Measurements from ENCODE around the gene CCDC138. TPM values are rescaled to one million over a fixed set of nuclear protein-coding genes. Genes with fewer than 3 reads are reported as not detected.

Gene CCDC138
- total RNA-seq, 1 experiment from 2014 or later, result 10.6 TPM

GRCh38 chr2:108825736-108826135, 39.2 kb downstream of the CCDC138 start:
- POLR2A ChIA-PET (ENCODE audit: unreplicated experiment), result no interaction called here
- Histone ChIP-seq H4K20me1 (ENCODE audit: low read length) (no peaks in the 10 kb centered on the region), H3K27me3 (ENCODE audit: low read length) (no peaks in the 10 kb centered on the region), H3K36me3 (ENCODE audit: low read depth, low read length) (peaks cover 9% of the 10 kb centered on the region), H3K9ac (ENCODE audit: low read length) (no peak overlapping the region), H3K9me2 (replicated peaks; ENCODE audit: low read length) (no peaks in the 10 kb centered on the region), H3K4me3 (ENCODE audit: low read length) (no peak overlapping the region), H3F3A (ENCODE audit: low read length, unreplicated experiment) (no peaks in the 10 kb centered on the region), H3K9me3 (ENCODE audit: low read length) (no peaks in the 10 kb centered on the region), H3K79me2 (ENCODE audit: low read length) (no peaks in the 10 kb centered on the region), H3K27ac (ENCODE audit: low read length) (no peak overlapping the region), H3K4me1 (ENCODE audit: insufficient read depth, low read length) (no peaks in the 10 kb centered on the region), H3K4me2 (ENCODE audit: low read length) (no peak overlapping the region), H2AFZ (ENCODE audit: low read length) (no peak overlapping the region)
- DNase-seq (no peak), ATAC-seq (no peak)
- intact Hi-C loops (cut with micrococcal nuclease), result no loop called here
- CTCF ChIA-PET, result no interaction called here
- no TSS peak for BruUV-seq (replicated peaks)
- TF ChIP-seq EZH2phosphoT487 (IDR thresholded peaks at IDR 0.05; ENCODE audit: borderline replicate concordance, low read length) (no peak), CTCF (conservative IDR thresholded peaks at IDR 0.05; ENCODE audit: low read depth, low read length) (no peak), EZH2 (IDR thresholded peaks at IDR 0.05; ENCODE audit: low read length, unreplicated experiment) (no peak)

DNA sequence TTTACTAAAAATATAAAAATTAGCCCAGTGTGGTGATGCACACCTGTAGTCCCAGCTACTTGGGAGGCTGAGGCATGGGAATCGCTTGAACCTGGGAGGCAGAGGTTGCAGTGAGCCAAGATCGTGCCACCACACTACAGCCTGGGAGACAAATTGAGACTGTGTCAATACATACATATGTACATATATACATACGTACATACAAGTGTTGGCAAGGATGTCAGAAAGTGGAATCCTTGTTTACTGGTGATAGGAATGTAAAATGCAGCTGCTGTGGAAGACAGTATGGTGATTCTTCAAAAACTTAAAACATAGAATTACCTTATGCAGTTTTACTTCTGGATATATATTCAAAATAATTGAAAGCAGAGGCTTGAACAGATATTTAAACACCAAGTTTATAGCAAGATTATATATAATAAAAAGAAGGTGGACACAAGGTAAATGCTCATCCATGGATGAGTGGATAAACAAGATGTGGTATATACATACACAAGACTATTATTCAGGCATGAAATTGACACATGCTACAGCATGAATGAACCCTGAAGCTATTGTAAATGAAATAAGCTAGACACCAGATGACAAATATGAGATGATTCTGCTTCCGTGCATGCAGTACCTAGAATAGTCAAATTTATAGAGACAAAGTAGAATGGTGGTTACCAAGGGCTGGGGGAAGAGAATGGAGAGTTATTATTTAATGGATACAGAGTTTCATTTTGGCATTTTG, 43.2 kb downstream of the CCDC138 start:
- no peaks in the 10 kb centered on the region for H4K20me1 ChIP-seq (ENCODE audit: low read length)
- no peak for TF ChIP-seq EZH2phosphoT487 (IDR thresholded peaks at IDR 0.05; ENCODE audit: borderline replicate concordance, low read length)
- no peak for TF ChIP-seq CTCF (conservative IDR thresholded peaks at IDR 0.05; ENCODE audit: low read depth, low read length)
- TF ChIP-seq EZH2 (IDR thresholded peaks at IDR 0.05; ENCODE audit: low read length, unreplicated experiment), result no peak
- ATAC-seq (no peak), DNase-seq (no peak)
- no peak overlapping the region for H2AFZ ChIP-seq (ENCODE audit: low read length)
- no peaks in the 10 kb centered on the region for H3K9me2 ChIP-seq (replicated peaks; ENCODE audit: low read length)
- POLR2A ChIA-PET (ENCODE audit: unreplicated experiment), result no interaction called here
- H3K9ac ChIP-seq (ENCODE audit: low read length), result no peak overlapping the region
- peaks cover 8% of the 10 kb centered on the region for H3K36me3 ChIP-seq (ENCODE audit: low read depth, low read length)
- H3K79me2 ChIP-seq (ENCODE audit: low read length), result no peaks in the 10 kb centered on the region
- no peak overlapping the region for H3K4me3 ChIP-seq (ENCODE audit: low read length)
- no peaks in the 10 kb centered on the region for H3F3A ChIP-seq (ENCODE audit: low read length, unreplicated experiment)
- no peak overlapping the region for H3K4me2 ChIP-seq (ENCODE audit: low read length)
- no peaks in the 10 kb centered on the region for H3K27me3 ChIP-seq (ENCODE audit: low read length)
- no TSS peak for BruUV-seq (replicated peaks)
- H3K4me1 ChIP-seq (ENCODE audit: insufficient read depth, low read length), result 0 out of 2 replicates have a peak, but pooled peaks cover 5% of the 10 kb centered on the region
- H3K27ac ChIP-seq (ENCODE audit: low read length), result no peak overlapping the region
- intact Hi-C loops (cut with micrococcal nuclease), result no loop called here
- CTCF ChIA-PET, result no interaction called here
- 0 out of 2 replicates have a peak, but pooled peaks cover 3% of the 10 kb centered on the region for H3K9me3 ChIP-seq (ENCODE audit: low read length)

- intact Hi-C loops (cut with micrococcal nuclease), result no loop called here
- peak; percentile 41 for DNase-seq
- no peaks in the 10 kb centered on the region for H3K79me2 ChIP-seq (ENCODE audit: low read length)
- TF ChIP-seq CTCF (conservative IDR thresholded peaks at IDR 0.05; ENCODE audit: low read depth, low read length), result no peak
- no peak for TF ChIP-seq EZH2phosphoT487 (IDR thresholded peaks at IDR 0.05; ENCODE audit: borderline replicate concordance, low read length)
- no peak for TF ChIP-seq EZH2 (IDR thresholded peaks at IDR 0.05; ENCODE audit: low read length, unreplicated experiment)
- no peak overlapping the region for H3K4me2 ChIP-seq (ENCODE audit: low read length)
- no peak overlapping the region for H3K9ac ChIP-seq (ENCODE audit: low read length)
- no peak overlapping the region for H3K4me3 ChIP-seq (ENCODE audit: low read length)
- ChIA-PET CTCF (no interaction called here), POLR2A (ENCODE audit: unreplicated experiment) (no interaction called here)
- H3K9me3 ChIP-seq (ENCODE audit: low read length), result 0 out of 2 replicates have a peak, but pooled peaks cover 3% of the 10 kb centered on the region
- ATAC-seq, result peak; percentile 70
- no peak overlapping the region for H2AFZ ChIP-seq (ENCODE audit: low read length)
- H3K9me2 ChIP-seq (replicated peaks; ENCODE audit: low read length), result no peaks in the 10 kb centered on the region
- no peaks in the 10 kb centered on the region for H3K27me3 ChIP-seq (ENCODE audit: low read length)
- H3F3A ChIP-seq (ENCODE audit: low read length, unreplicated experiment), result no peaks in the 10 kb centered on the region
- 0 out of 2 replicates have a peak, but pooled peaks cover 5% of the 10 kb centered on the region for H3K4me1 ChIP-seq (ENCODE audit: insufficient read depth, low read length)
- H4K20me1 ChIP-seq (ENCODE audit: low read length), result no peaks in the 10 kb centered on the region
- no TSS peak for BruUV-seq (replicated peaks)
- H3K27ac ChIP-seq (ENCODE audit: low read length), result no peak overlapping the region
- peaks cover 3% of the 10 kb centered on the region; the same call in 1 of the 2 replicates for H3K36me3 ChIP-seq (ENCODE audit: low read depth, low read length)
Measured at GRCh38 chr2:108833219-108833618, 46.6 kb downstream of the CCDC138 start.
